Measurements from ENCODE around the gene C1QTNF1.
A peak's percentile ranks its signal among the peaks of the same experiment; 100 is the strongest.

The C1QTNF1 gene

GRCh38 chr17:78993241-78993956 lies 30.6 kb upstream of the C1QTNF1 start:
- peak; percentile 38 for DNase-seq (ENCODE audit: low read depth)

GRCh38 chr17:78993981-78994671 lies 29.8 kb upstream of the C1QTNF1 start:
- no peak for DNase-seq (ENCODE audit: low read depth)

- DNase-seq (ENCODE audit: low read depth) = no peak
These were observed 28.8 kb upstream of the C1QTNF1 start for GRCh38 chr17:78995022-78995760.

- no peak for DNase-seq (ENCODE audit: low read depth)
These were observed 28.1 kb upstream of the C1QTNF1 start for GRCh38 chr17:78995761-78996451.

GRCh38 chr17:78996781-78997201 lies 27.2 kb upstream of the C1QTNF1 start:
- DNase-seq (ENCODE audit: low read depth) = no peak

GRCh38 chr17:78997231-78997741 lies 26.7 kb upstream of the C1QTNF1 start:
- no peak for DNase-seq (ENCODE audit: low read depth)

- no peak for DNase-seq (ENCODE audit: low read depth)
These were observed 26.1 kb upstream of the C1QTNF1 start for GRCh38 chr17:78997881-78998280.

- DNase-seq (ENCODE audit: low read depth) = no peak
These were observed 25.5 kb upstream of the C1QTNF1 start for GRCh38 chr17:78998311-78999055.

- DNase-seq (ENCODE audit: low read depth) = no peak
These were observed 24.8 kb upstream of the C1QTNF1 start for GRCh38 chr17:78999056-78999768.

GRCh38 chr17:78999947-79000395 lies 24.0 kb upstream of the C1QTNF1 start:
- no peak for DNase-seq (ENCODE audit: low read depth)

- no peak for DNase-seq (ENCODE audit: low read depth)
These were observed 23.4 kb upstream of the C1QTNF1 start for GRCh38 chr17:79000396-79001189.

GRCh38 chr17:79001190-79002020 lies 22.6 kb upstream of the C1QTNF1 start:
- no peak for DNase-seq (ENCODE audit: low read depth)

- DNase-seq (ENCODE audit: low read depth) = no peak
These were observed 21.7 kb upstream of the C1QTNF1 start for GRCh38 chr17:79002291-79002690.

GRCh38 chr17:79002796-79003593 lies 21.0 kb upstream of the C1QTNF1 start:
- DNase-seq (ENCODE audit: low read depth) = no peak

GRCh38 chr17:79003661-79004411 lies 20.1 kb upstream of the C1QTNF1 start:
- no peak for DNase-seq (ENCODE audit: low read depth)

- no peak for DNase-seq (ENCODE audit: low read depth)
These were observed 18.7 kb upstream of the C1QTNF1 start for GRCh38 chr17:79005063-79005861.
